NB4 (cell line): Measurements from ENCODE around the gene COMMD1.

Experiments used
- CTCF ChIP-seq: IDR thresholded peaks from one replicate; pipeline ENCODE4 v1.5.1; 2012; ENCODE audit warnings: low read depth, low read length
- MAX ChIP-seq: IDR thresholded peaks from 2 replicates; pipeline ENCODE4 v1.6.1; 2011; ENCODE audit warnings: low read depth, low read length
- MYC ChIP-seq: IDR thresholded peaks from 2 replicates; pipeline ENCODE4 v1.6.1; 2011; ENCODE audit warnings: low read depth, low read length
- POLR2A ChIP-seq: IDR thresholded peaks from 2 replicates; pipeline ENCODE4 v1.6.1; 2011; ENCODE audit warnings: mild to moderate bottlenecking; ENCODE audit not compliant: insufficient read length; ENCODE audit errors: extremely low read depth

- TF ChIP-seq CTCF (no peak), POLR2A (peak; percentile 73), MAX (peak; percentile 70), MYC (peak; percentile 65; the same call in 1 of the 2 replicates)
Measured at GRCh38 chr2:61905372-61906185, at the start of gene COMMD1.
